SU-DHL-6 (cell line): ENCODE results near the gene OLFM2.

ENCODE experiments used
- CTCF ChIP-seq: fragments of 200-600 bp; sonication (generic); IDR thresholded peaks from one replicate; pipeline ENCODE4 v1.5.1; 2017; ENCODE audit warnings: antibody characterized with exemption, mild to moderate bottlenecking, low read length, moderate library complexity; ENCODE audit not compliant: insufficient read depth, poor library complexity, severe bottlenecking
- EZH2phosphoT487 ChIP-seq: fragments of 200-600 bp; sonication (generic), shearing (Covaris generic); conservative IDR thresholded peaks from 2 replicates; pipeline ENCODE4 v1.6.1; 2018; ENCODE audit warnings: mild to moderate bottlenecking, antibody characterized with exemption, low read length, moderate library complexity, mixed read lengths

GRCh38 chr19:9872618-9873242 is 63.6 kb downstream of the OLFM2 start:
- no peak for TF ChIP-seq CTCF
- no peak for TF ChIP-seq EZH2phosphoT487
